ENCODE data around the gene MYO18B. TPM values are rescaled to one million over a fixed set of nuclear protein-coding genes. Genes with fewer than 3 reads are reported as not detected.

MYO18B gene
- total RNA-seq, 1 donor from 2014 or later = not detected

GRCh38 chr22:25718135-25718840, 23.7 kb upstream of the MYO18B start:
- TF ChIP-seq POLR2A (IDR thresholded peaks at IDR 0.05) (no peak), CTCF (IDR thresholded peaks at IDR 0.05) (no peak), POLR2AphosphoS5 (IDR thresholded peaks at IDR 0.05; ENCODE audit: insufficient read depth in 1 of 2, low read depth in 1 of 2) (no peak)
- H3K27ac ChIP-seq = no peak overlapping the region
- intact Hi-C loops (cut with DNase I) = no loop called here
- no peaks in the 10 kb centered on the region for H3K27me3 ChIP-seq
- H3K36me3 ChIP-seq = no peaks in the 10 kb centered on the region
- H3K4me1 ChIP-seq = no peaks in the 10 kb centered on the region
- H3K4me3 ChIP-seq = no peak overlapping the region
- no peaks in the 10 kb centered on the region for H3K9me3 ChIP-seq
- DNase-seq (ENCODE audit: extremely low spot score in 2 of 2) = no peak

- Histone ChIP-seq H3K36me3 (no peaks in the 10 kb centered on the region), H3K27ac (no peak overlapping the region), H3K9me3 (no peaks in the 10 kb centered on the region), H3K4me3 (no peak overlapping the region), H3K27me3 (no peaks in the 10 kb centered on the region), H3K4me1 (no peaks in the 10 kb centered on the region)
- intact Hi-C loops (cut with DNase I) = no loop called here
- no peak for DNase-seq (ENCODE audit: extremely low spot score in 2 of 2)
- TF ChIP-seq CTCF (IDR thresholded peaks at IDR 0.05) = no peak
- no peak for TF ChIP-seq POLR2A (IDR thresholded peaks at IDR 0.05)
- TF ChIP-seq POLR2AphosphoS5 (IDR thresholded peaks at IDR 0.05; ENCODE audit: insufficient read depth in 1 of 2, low read depth in 1 of 2) = no peak
Observed at GRCh38 chr22:25722223-25722622, 19.8 kb upstream of the MYO18B start.

GRCh38 chr22:25722626-25723025, 19.4 kb upstream of the MYO18B start:
- Histone ChIP-seq H3K4me3 (no peak overlapping the region), H3K4me1 (no peaks in the 10 kb centered on the region), H3K27ac (no peak overlapping the region), H3K9me3 (no peaks in the 10 kb centered on the region), H3K27me3 (no peaks in the 10 kb centered on the region), H3K36me3 (no peaks in the 10 kb centered on the region)
- intact Hi-C loops (cut with DNase I) = no loop called here
- DNase-seq (ENCODE audit: extremely low spot score in 2 of 2) = no peak
- no peak for TF ChIP-seq POLR2AphosphoS5 (IDR thresholded peaks at IDR 0.05; ENCODE audit: insufficient read depth in 1 of 2, low read depth in 1 of 2)
- no peak for TF ChIP-seq POLR2A (IDR thresholded peaks at IDR 0.05)
- no peak for TF ChIP-seq CTCF (IDR thresholded peaks at IDR 0.05)

GRCh38 chr22:25726241-25726640, 15.7 kb upstream of the MYO18B start:
- Histone ChIP-seq H3K27ac (no peak overlapping the region), H3K4me1 (no peaks in the 10 kb centered on the region), H3K4me3 (no peak overlapping the region), H3K36me3 (no peaks in the 10 kb centered on the region), H3K27me3 (no peaks in the 10 kb centered on the region), H3K9me3 (no peaks in the 10 kb centered on the region)
- intact Hi-C loops (cut with DNase I) = no loop called here
- DNase-seq (ENCODE audit: extremely low spot score in 2 of 2) = no peak
- no peak for TF ChIP-seq CTCF (IDR thresholded peaks at IDR 0.05)
- TF ChIP-seq POLR2AphosphoS5 (IDR thresholded peaks at IDR 0.05; ENCODE audit: insufficient read depth in 1 of 2, low read depth in 1 of 2) = no peak
- no peak for TF ChIP-seq POLR2A (IDR thresholded peaks at IDR 0.05)

- intact Hi-C loops (cut with DNase I) = no loop called here
- Histone ChIP-seq H3K36me3 (no peaks in the 10 kb centered on the region), H3K27ac (no peak overlapping the region), H3K4me1 (no peaks in the 10 kb centered on the region), H3K4me3 (no peak overlapping the region), H3K9me3 (no peaks in the 10 kb centered on the region), H3K27me3 (no peaks in the 10 kb centered on the region)
- TF ChIP-seq CTCF (IDR thresholded peaks at IDR 0.05) (no peak), POLR2A (IDR thresholded peaks at IDR 0.05) (no peak), POLR2AphosphoS5 (IDR thresholded peaks at IDR 0.05; ENCODE audit: insufficient read depth in 1 of 2, low read depth in 1 of 2) (no peak)
- no peak for DNase-seq (ENCODE audit: extremely low spot score in 2 of 2)
Observed at GRCh38 chr22:25728071-25728470, 13.9 kb upstream of the MYO18B start.

Data from vagina (tissue), 2 donors.